ENCODE results near the gene MOV10L1. TPM values are rescaled to one million over a fixed set of nuclear protein-coding genes. Genes with fewer than 3 reads are reported as not detected.
"Not testable (repeated sequence)": the region's sequence is repeated elsewhere in the genome, so short reads cannot be mapped to it uniquely, and the experiment has no call there.

The MOV10L1 gene
- polyA plus RNA-seq, 10 donors, result 0.12 to 0.61 (median 0.39) TPM

- no peak for DNase-seq
These were observed 11.6 kb upstream of the MOV10L1 start for GRCh38 chr22:50078246-50078645.

- DNase-seq, result no peak
These were observed 11.0 kb upstream of the MOV10L1 start for GRCh38 chr22:50078761-50079160.

GRCh38 chr22:50080077-50080465 is 9.7 kb upstream of the MOV10L1 start:
- no peak for DNase-seq

- DNase-seq, result no peak
These were observed 8.2 kb upstream of the MOV10L1 start for GRCh38 chr22:50081426-50082196.

- DNase-seq, result no peak
These were observed 7.5 kb upstream of the MOV10L1 start for GRCh38 chr22:50082197-50082715.

GRCh38 chr22:50082961-50083461 is 6.8 kb upstream of the MOV10L1 start:
- no peak for DNase-seq

- no peak for DNase-seq
These were observed 6.2 kb upstream of the MOV10L1 start for GRCh38 chr22:50083462-50084079.

GRCh38 chr22:50084080-50084477 is 5.7 kb upstream of the MOV10L1 start:
- no peak for DNase-seq

GRCh38 chr22:50084614-50085021 is 5.2 kb upstream of the MOV10L1 start:
- DNase-seq, result no peak

- no peak for DNase-seq
These were observed 4.4 kb upstream of the MOV10L1 start, which contains the start of gene MLC1 for GRCh38 chr22:50085211-50085972. Gene MLC1, minus strand, starts transcription at chr22:50085426. Its CDS starts 524 bp downstream, at chr22:50084902.

GRCh38 chr22:50086526-50086925 is 3.3 kb upstream of the MOV10L1 start:
- no peak for DNase-seq

- DNase-seq, result not testable (repeated sequence)
These were observed 2.8 kb upstream of the MOV10L1 start for GRCh38 chr22:50086975-50087374.

- no peak for DNase-seq
These were observed 2.2 kb upstream of the MOV10L1 start for GRCh38 chr22:50087646-50088045.

GRCh38 chr22:50088096-50088495 is 1.7 kb upstream of the MOV10L1 start:
- DNase-seq, result no peak

- no peak for DNase-seq
These were observed 575 bp upstream of the MOV10L1 start for GRCh38 chr22:50089231-50089630.

GRCh38 chr22:50090412-50090714 is 557 bp downstream of the MOV10L1 start:
- DNase-seq, result no peak

- no peak for DNase-seq
These were observed 1.4 kb downstream of the MOV10L1 start for GRCh38 chr22:50091092-50091768.

GRCh38 chr22:50092342-50092741 is 2.5 kb downstream of the MOV10L1 start:
- DNase-seq, result no peak

GRCh38 chr22:50098052-50098451 is 8.2 kb downstream of the MOV10L1 start:
- DNase-seq, result no peak

- DNase-seq, result no peak
These were observed 12.2 kb downstream of the MOV10L1 start for GRCh38 chr22:50101870-50102565.

- no peak for DNase-seq
These were observed 13.1 kb downstream of the MOV10L1 start for GRCh38 chr22:50102946-50103345.

Data from muscle of back (tissue), 11 donors.